Measurements from ENCODE around the gene SUGCT.

SUGCT gene

DNA sequence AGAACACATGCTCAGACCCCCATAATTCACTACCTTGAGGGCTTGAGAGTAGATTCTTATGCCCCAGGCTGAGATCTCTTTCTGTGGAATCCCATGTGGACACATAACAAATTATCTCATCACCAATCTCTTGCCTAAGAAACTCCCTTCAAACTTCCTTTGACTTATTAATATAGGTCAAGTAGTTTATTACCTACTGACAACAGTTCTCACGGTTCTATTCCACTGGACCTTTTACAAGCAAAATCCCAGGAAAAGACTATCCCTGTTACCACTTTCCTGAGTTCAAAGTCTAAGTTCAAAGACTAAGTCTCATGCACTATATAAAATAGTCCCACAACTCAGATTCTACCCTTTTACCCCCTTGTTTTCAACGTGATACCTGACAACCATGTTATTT is 754.7 kb downstream of the SUGCT start:
- no peak for DNase-seq

- no peak for DNase-seq
Observed at GRCh38 chr7:40890088-40890692, 755.4 kb downstream of the SUGCT start.

DNA sequence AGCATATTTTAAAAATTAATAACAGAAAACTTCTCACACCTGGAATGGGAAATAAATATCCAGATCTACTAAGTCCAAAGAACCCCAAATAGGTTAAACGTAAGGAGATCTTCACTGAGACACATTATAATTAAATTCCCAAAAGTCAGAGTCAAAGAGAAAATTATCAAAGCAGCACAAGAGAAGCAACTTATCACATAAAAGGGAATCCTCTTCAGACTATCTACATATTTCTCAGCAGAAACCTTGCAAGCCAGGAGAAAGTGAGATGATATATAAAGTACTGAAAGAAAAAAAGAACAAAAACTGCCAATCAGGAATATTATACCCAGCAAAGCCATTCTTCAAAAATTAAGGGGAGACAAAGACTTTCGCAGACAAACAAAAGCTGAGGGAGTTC is 756.4 kb downstream of the SUGCT start:
- no peak for DNase-seq

DNA sequence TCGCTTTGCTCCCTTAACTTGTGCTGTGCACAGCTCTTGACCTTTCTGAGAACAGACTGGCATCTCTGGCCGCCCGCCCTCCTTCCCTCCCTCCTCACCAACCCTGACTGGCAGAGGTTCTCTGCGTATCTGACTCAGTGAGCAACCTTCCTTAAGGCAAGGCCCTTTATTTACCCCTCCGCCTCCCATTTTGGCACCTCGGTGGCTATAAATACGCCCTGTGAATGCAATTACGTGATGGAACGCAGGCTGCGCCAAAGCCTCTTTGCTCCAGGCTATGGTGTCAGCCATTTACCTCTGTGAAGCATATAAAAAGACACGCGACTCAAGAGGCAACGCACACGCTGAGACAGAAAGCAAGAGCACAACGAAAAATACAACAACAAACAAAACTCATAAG is 764.3 kb downstream of the SUGCT start:
- DNase-seq: no peak

- no peak for DNase-seq
Observed at GRCh38 chr7:40899636-40900507, 765.1 kb downstream of the SUGCT start.

GRCh38 chr7:40903872-40904271 is 769.1 kb downstream of the SUGCT start:
- DNase-seq: no peak

- DNase-seq: no peak
Observed at GRCh38 chr7:40907286-40907685, 772.5 kb downstream of the SUGCT start.

- DNase-seq: no peak
Observed at GRCh38 chr7:40909346-40909980, 774.7 kb downstream of the SUGCT start.
